Measurements from ENCODE around the gene ADAD1. TPM values are rescaled to one million over a fixed set of nuclear protein-coding genes. Genes with fewer than 3 reads are reported as not detected.

Gene ADAD1
- total RNA-seq, 2 donors from 2014 or later = not detected

DNA sequence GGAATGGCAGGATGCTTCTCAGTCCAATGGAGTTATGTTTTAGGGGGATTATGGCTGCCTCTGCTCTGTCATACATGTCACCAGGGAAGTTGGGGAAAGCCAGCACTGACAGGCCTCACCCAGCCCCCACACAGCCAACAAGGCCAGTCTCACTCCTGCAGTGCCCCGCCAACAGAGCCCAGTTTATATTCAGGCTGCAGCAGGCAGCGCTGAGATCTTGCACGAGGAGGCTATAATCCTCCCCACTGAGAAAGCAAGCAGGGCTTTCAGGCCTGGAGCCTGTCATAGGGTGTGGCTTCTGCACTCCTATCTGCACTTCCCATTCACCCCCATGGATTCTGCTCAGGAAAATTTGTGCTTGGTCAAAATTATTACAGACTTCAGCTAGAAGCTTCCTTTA, 25.1 kb downstream of the ADAD1 start:
- Histone ChIP-seq H3K9me3 (no peaks in the 10 kb centered on the region), H3K4me1 (no peaks in the 10 kb centered on the region), H3K27me3 (no peaks in the 10 kb centered on the region), H3K27ac (no peak overlapping the region), H3K36me3 (replicated peaks in 1 of 2; ENCODE audit: insufficient read depth in 1 of 2, low read depth in 2 of 2) (no peaks in the 10 kb centered on the region), H3K4me3 (no peak overlapping the region)
- ATAC-seq (no peak), DNase-seq (no peak)
- TF ChIP-seq POLR2A (IDR thresholded peaks at IDR 0.05) = no peak
- TF ChIP-seq, protein P1, sequence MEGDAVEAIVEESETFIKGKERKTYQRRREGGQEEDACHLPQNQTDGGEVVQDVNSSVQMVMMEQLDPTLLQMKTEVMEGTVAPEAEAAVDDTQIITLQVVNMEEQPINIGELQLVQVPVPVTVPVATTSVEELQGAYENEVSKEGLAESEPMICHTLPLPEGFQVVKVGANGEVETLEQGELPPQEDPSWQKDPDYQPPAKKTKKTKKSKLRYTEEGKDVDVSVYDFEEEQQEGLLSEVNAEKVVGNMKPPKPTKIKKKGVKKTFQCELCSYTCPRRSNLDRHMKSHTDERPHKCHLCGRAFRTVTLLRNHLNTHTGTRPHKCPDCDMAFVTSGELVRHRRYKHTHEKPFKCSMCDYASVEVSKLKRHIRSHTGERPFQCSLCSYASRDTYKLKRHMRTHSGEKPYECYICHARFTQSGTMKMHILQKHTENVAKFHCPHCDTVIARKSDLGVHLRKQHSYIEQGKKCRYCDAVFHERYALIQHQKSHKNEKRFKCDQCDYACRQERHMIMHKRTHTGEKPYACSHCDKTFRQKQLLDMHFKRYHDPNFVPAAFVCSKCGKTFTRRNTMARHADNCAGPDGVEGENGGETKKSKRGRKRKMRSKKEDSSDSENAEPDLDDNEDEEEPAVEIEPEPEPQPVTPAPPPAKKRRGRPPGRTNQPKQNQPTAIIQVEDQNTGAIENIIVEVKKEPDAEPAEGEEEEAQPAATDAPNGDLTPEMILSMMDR (IDR thresholded peaks at IDR 0.05) = no peak
- intact Hi-C loops (cut with DNase I) = no loop called here
- WGBS, 2 donors = 35% methylated on average over 3 of the region's 3 CpGs; no CpG with 5 or more reads in 1 of the 2 donors

DNA sequence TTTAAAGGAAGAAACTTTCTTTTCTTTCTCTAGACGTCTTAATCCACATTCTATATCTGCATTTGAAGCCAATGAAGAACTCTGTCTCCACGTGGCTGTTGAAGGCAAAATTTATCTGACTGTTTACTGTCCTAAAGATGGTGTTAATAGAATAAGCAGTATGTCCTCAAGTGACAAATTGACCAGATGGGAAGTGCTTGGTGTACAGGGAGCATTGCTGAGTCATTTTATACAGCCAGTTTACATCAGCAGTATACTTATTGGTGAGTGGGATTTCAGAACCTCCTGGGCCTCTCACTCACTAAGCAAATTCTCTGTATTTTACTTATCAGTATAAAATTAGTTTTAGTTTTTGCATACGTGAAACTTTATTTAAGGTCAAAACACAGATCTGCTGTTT, 33.7 kb downstream of the ADAD1 start:
- ATAC-seq = no peak
- no peak for DNase-seq
- H3K27me3 ChIP-seq = no peaks in the 10 kb centered on the region
- no peaks in the 10 kb centered on the region for H3K9me3 ChIP-seq
- H3K27ac ChIP-seq = no peak overlapping the region
- TF ChIP-seq, protein P1 (IDR thresholded peaks at IDR 0.05) = no peak
- no peak for TF ChIP-seq POLR2A (IDR thresholded peaks at IDR 0.05)
- H3K4me1 ChIP-seq = no peaks in the 10 kb centered on the region
- no peaks in the 10 kb centered on the region for H3K36me3 ChIP-seq (replicated peaks in 1 of 2; ENCODE audit: insufficient read depth in 1 of 2, low read depth in 2 of 2)
- WGBS, 2 donors = 33 to 35% methylated on average over 3 of the region's 3 CpGs
- H3K4me3 ChIP-seq = no peak overlapping the region
- intact Hi-C loops (cut with DNase I) = no loop called here

DNA sequence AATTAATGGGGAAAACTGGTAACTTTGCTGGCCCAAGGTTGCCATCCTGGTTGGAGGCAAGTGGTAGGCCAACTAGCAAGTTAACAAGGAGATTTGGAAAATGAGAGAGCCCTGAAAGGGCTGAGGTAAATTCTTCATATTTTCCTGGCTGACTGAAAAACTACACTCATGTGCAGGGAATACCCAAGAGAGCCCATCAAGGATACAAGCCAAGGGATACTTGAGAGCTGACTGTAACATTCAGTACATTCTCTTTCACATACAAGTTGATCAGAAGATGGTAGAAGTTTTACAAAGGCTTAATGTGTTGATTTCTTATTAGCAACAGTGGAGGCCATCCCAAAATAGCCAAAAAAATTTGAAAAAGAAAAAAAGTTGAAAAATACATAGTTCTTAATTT, 44.4 kb downstream of the ADAD1 start:
- no peak for DNase-seq
- no peak for TF ChIP-seq POLR2A (IDR thresholded peaks at IDR 0.05)
- TF ChIP-seq, protein P1 (IDR thresholded peaks at IDR 0.05) = no peak
- ATAC-seq = no peak
- no peaks in the 10 kb centered on the region for H3K36me3 ChIP-seq (replicated peaks in 1 of 2; ENCODE audit: insufficient read depth in 1 of 2, low read depth in 2 of 2)
- intact Hi-C loops (cut with DNase I) = no loop called here
- peaks cover 0 to 3% (median 0%) of the 10 kb centered on the region in 3 donors for H3K9me3 ChIP-seq
- H3K4me3 ChIP-seq = no peak overlapping the region
- no peaks in the 10 kb centered on the region for H3K4me1 ChIP-seq
- no peak overlapping the region for H3K27ac ChIP-seq
- H3K27me3 ChIP-seq = no peaks in the 10 kb centered on the region

DNA sequence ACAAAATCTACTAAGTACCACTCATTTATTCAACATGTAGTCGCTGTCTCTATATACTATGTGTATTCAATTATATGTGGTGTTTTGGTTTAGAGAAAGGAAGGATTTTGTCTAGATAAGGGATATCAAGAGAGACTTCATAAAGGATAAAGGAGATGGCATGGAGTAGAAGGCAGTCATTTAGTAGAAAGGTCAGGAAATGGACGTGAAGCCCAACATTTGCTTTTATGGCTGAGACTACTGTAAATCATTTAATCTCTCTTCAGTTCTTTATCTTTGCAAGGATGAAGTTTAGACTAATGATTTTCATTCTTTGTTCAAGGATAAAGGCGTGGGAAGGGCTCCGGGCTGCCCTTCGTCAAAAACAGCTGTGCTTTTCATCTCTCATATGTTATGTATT, 52.5 kb downstream of the ADAD1 start:
- Histone ChIP-seq H3K36me3 (replicated peaks in 1 of 2; ENCODE audit: insufficient read depth in 1 of 2, low read depth in 2 of 2) (no peaks in the 10 kb centered on the region), H3K4me1 (no peaks in the 10 kb centered on the region), H3K27ac (no peak overlapping the region), H3K27me3 (no peaks in the 10 kb centered on the region), H3K4me3 (no peak overlapping the region), H3K9me3 (no peaks in the 10 kb centered on the region)
- no peak for ATAC-seq
- TF ChIP-seq POLR2A (IDR thresholded peaks at IDR 0.05) = no peak
- TF ChIP-seq, protein P1 (IDR thresholded peaks at IDR 0.05) = no peak
- intact Hi-C loops (cut with DNase I) = no loop called here
- 19% methylated on average over 5 of the region's 5 CpGs for WGBS, 2 donors
- no peak for DNase-seq

DNA sequence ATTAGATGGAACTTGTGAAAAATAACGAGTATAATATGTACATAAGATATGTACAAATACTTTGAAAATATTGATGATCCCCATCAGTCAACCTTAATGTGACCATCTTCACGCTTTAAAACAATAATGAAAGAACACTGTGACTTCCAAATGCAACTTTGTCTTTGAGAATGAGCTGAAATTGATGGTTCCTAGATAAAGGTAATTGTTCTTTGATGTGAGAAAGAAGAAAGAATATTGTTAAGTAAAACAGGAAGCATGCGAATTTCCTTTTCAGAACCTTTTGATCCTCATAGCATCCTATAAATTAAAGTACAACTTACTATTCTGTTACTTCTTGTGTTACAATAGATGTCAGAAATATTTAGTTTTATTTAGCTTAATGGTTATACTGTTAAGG, 55.5 kb downstream of the ADAD1 start:
- no peaks in the 10 kb centered on the region for H3K27me3 ChIP-seq
- intact Hi-C loops (cut with DNase I) = no loop called here
- ATAC-seq (no peak), DNase-seq (no peak)
- no peak for TF ChIP-seq POLR2A (IDR thresholded peaks at IDR 0.05)
- TF ChIP-seq, protein P1 (IDR thresholded peaks at IDR 0.05) = no peak
- no peak overlapping the region for H3K27ac ChIP-seq
- 40 to 52% methylated on average over 3 of the region's 3 CpGs for WGBS, 2 donors
- no peaks in the 10 kb centered on the region for H3K9me3 ChIP-seq
- no peaks in the 10 kb centered on the region for H3K36me3 ChIP-seq (replicated peaks in 1 of 2; ENCODE audit: insufficient read depth in 1 of 2, low read depth in 2 of 2)
- H3K4me1 ChIP-seq = no peaks in the 10 kb centered on the region
- H3K4me3 ChIP-seq = no peak overlapping the region

All from body of pancreas (tissue), 4 donors.